Keratinocyte (primary cell): ENCODE measurements around the gene SNX11. TPM values are rescaled to one million over a fixed set of nuclear protein-coding genes. Genes with fewer than 3 reads are reported as not detected.
"Not testable (repeated sequence)": the region's sequence is repeated elsewhere in the genome, so short reads cannot be mapped to it uniquely, and the experiment has no call there.

Source experiments
- DNase-seq: peaks from one replicate; pipeline ENCODE4 v3.0.0-alpha.2; 2011; ENCODE audit warnings: low read depth, missing footprints, low spot score
- FAIRE-seq: peaks from 2 replicates; lab custom pipeline; 2011; peaks lifted over from hg19 to GRCh38; lab: Jason Lieb, UNC
- H2AFZ ChIP-seq: 2 replicates; pipeline ENCODE4 v1.6.0; 2012; ENCODE audit warnings: low read length, control low read depth, inconsistent platforms; ENCODE audit not compliant: control insufficient read depth
- H3K27ac ChIP-seq: 2 replicates; pipeline ENCODE4 v1.5.1; 2011; ENCODE audit warnings: low read length; ENCODE audit not compliant: control insufficient read depth, insufficient read depth
- H3K27me3 ChIP-seq: 3 replicates; pipeline ENCODE4 v1.6.0; 2011; ENCODE audit warnings: low read length; ENCODE audit not compliant: control insufficient read depth, insufficient read depth; ENCODE audit errors: extremely low read depth
- H3K36me3 ChIP-seq, 2 experiments: 2 replicates in 1 of 2; 3 replicates in 1 of 2; pipeline ENCODE4 v1.5.1; 2011; ENCODE audit warnings: low read length in 2 of 2, mild to moderate bottlenecking in 1 of 2; ENCODE audit not compliant: control insufficient read depth in 2 of 2, insufficient read depth in 2 of 2; ENCODE audit errors: extremely low read depth in 1 of 2
- H3K4me1 ChIP-seq: 3 replicates; pipeline ENCODE4 v1.5.1; 2011; ENCODE audit warnings: low read length; ENCODE audit not compliant: control insufficient read depth, insufficient read depth; ENCODE audit errors: extremely low read depth
- H3K4me2 ChIP-seq: 3 replicates; pipeline ENCODE4 v1.6.0; 2011; ENCODE audit warnings: low read depth, low read length; ENCODE audit not compliant: control insufficient read depth, insufficient read depth; ENCODE audit errors: extremely low read depth
- H3K4me3 ChIP-seq, 3 experiments: fragments of 200-600 bp in 1 of 3; sonication (generic) in 1 of 3; 2 replicates in 2 of 3; 3 replicates in 1 of 3; pipeline ENCODE4 v1.5.1; 2011 to 2016; ENCODE audit warnings: low read length in 3 of 3, mild to moderate bottlenecking in 3 of 3, control low read depth in 2 of 3, inconsistent platforms in 1 of 3, low read depth in 1 of 3, mixed read lengths in 1 of 3, mixed run types in 1 of 3, moderate library complexity in 1 of 3; ENCODE audit not compliant: control insufficient read depth in 2 of 3, insufficient read depth in 2 of 3; ENCODE audit errors: extremely low read depth in 1 of 3
- H3K79me2 ChIP-seq: 2 replicates; pipeline ENCODE4 v1.6.0; 2012; ENCODE audit warnings: low read length; ENCODE audit not compliant: control insufficient read depth, insufficient read depth
- H3K9ac ChIP-seq: 3 replicates; pipeline ENCODE4 v1.6.0; 2011; ENCODE audit warnings: low read length; ENCODE audit not compliant: control insufficient read depth, insufficient read depth; ENCODE audit errors: extremely low read depth
- H3K9me1 ChIP-seq: 3 replicates; pipeline ENCODE4 v1.6.0; 2011; ENCODE audit warnings: low read length; ENCODE audit not compliant: control insufficient read depth, insufficient read depth; ENCODE audit errors: extremely low read depth
- H3K9me3 ChIP-seq: 2 replicates; pipeline ENCODE4 v1.5.1; 2012; ENCODE audit warnings: low read depth, low read length; ENCODE audit not compliant: control insufficient read depth
- H4K20me1 ChIP-seq: 3 replicates; pipeline ENCODE4 v1.6.0; 2011; ENCODE audit warnings: low read length; ENCODE audit not compliant: control insufficient read depth, insufficient read depth; ENCODE audit errors: extremely low read depth
- EZH2 ChIP-seq: IDR thresholded peaks from one replicate; pipeline ENCODE4 v1.6.1; 2012; ENCODE audit warnings: inconsistent platforms, mild to moderate bottlenecking, low read length, moderate library complexity
- dilution Hi-C: fragments of 300-500 bp; cut with MboI; formaldehyde crosslinking; loops from one replicate; pipeline ENCODE4 v1.7.0; 2020; ENCODE audit warnings: low sequenced_read_pairs; ENCODE audit not compliant: extremely low pct_ligation_motif_present
- polyA plus RNA-seq, 5 experiments: library from polyadenylated mRNA; depleted of rRNA in 3 of 5; stranded (reverse) in 3 of 5; stranded (forward) in 1 of 5; unstranded in 1 of 5; fragments of >200 nt; gene quantifications; 1 replicate in 1 of 5; 2 replicates in 3 of 5; 3 replicates in 1 of 5; pipeline versions ENCODE4 v1.2.1 to v1.2.3, GENCODE V29; 2011 to 2012; ENCODE audit warnings: missing spikeins in 2 of 5, low read depth in 1 of 5, low replicate concordance in 1 of 5
- TF ChIP-seq, protein P1 (sequence below), 3 experiments: IDR thresholded peaks in 1 of 3; conservative IDR thresholded peaks in 1 of 3; optimal IDR thresholded peaks in 1 of 3; 2 replicates in 2 of 3; 3 replicates in 1 of 3; pipeline versions ENCODE3 to v1.5.1; 2011; ENCODE audit warnings: low read length in 3 of 3, mild to moderate bottlenecking in 3 of 3, moderate library complexity in 2 of 3, control low read depth in 1 of 3, inconsistent platforms in 1 of 3; ENCODE audit not compliant: insufficient read depth in 2 of 3; ENCODE audit errors: extremely low read depth in 1 of 3

SNX11 gene
- polyA plus RNA-seq, 1 donor (not counting 4 experiments of a cell fraction or from before 2014, with no cell fraction given) = 21.0 TPM

GRCh38 chr17:48070195-48070594 is 37.4 kb upstream of the SNX11 start:
- Histone ChIP-seq H3K9ac (no peak overlapping the region), H3K4me1 (peaks cover 23% of the 10 kb centered on the region), H3K4me2 (no peak overlapping the region), H4K20me1 (no peaks in the 10 kb centered on the region), H2AFZ (no peak overlapping the region), H3K27ac (peak overlapping the region; percentile 34), H3K4me3 (no peak overlapping the region), H3K79me2 (peaks cover 1% of the 10 kb centered on the region), H3K9me1 (no peaks in the 10 kb centered on the region), H3K36me3 (peaks cover 17 to 29% of the 10 kb centered on the region in 2 experiments), H3K27me3 (no peaks in the 10 kb centered on the region), H3K9me3 (no peaks in the 10 kb centered on the region)
- dilution Hi-C loops = no loop called here
- DNase-seq (no peak), FAIRE-seq (no peak)
- TF ChIP-seq EZH2 = no peak
- TF ChIP-seq, protein P1, sequence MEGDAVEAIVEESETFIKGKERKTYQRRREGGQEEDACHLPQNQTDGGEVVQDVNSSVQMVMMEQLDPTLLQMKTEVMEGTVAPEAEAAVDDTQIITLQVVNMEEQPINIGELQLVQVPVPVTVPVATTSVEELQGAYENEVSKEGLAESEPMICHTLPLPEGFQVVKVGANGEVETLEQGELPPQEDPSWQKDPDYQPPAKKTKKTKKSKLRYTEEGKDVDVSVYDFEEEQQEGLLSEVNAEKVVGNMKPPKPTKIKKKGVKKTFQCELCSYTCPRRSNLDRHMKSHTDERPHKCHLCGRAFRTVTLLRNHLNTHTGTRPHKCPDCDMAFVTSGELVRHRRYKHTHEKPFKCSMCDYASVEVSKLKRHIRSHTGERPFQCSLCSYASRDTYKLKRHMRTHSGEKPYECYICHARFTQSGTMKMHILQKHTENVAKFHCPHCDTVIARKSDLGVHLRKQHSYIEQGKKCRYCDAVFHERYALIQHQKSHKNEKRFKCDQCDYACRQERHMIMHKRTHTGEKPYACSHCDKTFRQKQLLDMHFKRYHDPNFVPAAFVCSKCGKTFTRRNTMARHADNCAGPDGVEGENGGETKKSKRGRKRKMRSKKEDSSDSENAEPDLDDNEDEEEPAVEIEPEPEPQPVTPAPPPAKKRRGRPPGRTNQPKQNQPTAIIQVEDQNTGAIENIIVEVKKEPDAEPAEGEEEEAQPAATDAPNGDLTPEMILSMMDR (optimal IDR thresholded peaks at IDR 0.05 in 1 of 3, IDR thresholded peaks at IDR 0.05 in 1 of 3, conservative IDR thresholded peaks at IDR 0.05 in 1 of 3; ENCODE audit: extremely low read depth in 1 of 3, insufficient read depth in 2 of 3, low read length in 3 of 3) = no peak

DNA sequence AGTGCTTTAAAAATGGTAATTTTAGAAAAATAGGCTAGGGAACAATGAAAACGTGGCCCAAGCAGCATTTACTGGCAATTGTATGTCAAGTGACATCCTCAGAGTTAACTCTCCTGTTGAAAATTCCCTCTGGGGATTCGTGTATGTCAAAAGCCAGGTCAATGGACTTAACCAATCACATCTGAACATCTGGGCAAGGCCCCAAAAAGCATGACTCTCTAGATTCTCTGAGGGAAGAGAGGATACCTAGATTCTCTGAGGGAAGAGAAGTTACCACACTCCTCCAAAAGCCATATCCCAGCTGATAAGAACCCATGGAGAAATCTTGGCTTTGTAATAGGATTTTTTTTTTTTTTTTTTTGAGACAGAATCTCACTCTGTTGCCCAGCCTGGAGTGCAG is 35.9 kb upstream of the SNX11 start:
- Histone ChIP-seq H3K27ac (no peak overlapping the region), H4K20me1 (no peaks in the 10 kb centered on the region), H3K36me3 (peaks cover 15 to 32% of the 10 kb centered on the region in 2 experiments), H3K4me1 (peaks cover 18% of the 10 kb centered on the region), H3K4me2 (no peak overlapping the region), H3K27me3 (no peaks in the 10 kb centered on the region), H3K79me2 (peaks cover under 1% of the 10 kb centered on the region), H3K9me3 (no peaks in the 10 kb centered on the region), H3K9me1 (no peaks in the 10 kb centered on the region), H2AFZ (no peak overlapping the region), H3K9ac (no peak overlapping the region), H3K4me3 (no peak overlapping the region)
- TF ChIP-seq EZH2 = no peak
- TF ChIP-seq, protein P1 (optimal IDR thresholded peaks at IDR 0.05 in 1 of 3, IDR thresholded peaks at IDR 0.05 in 1 of 3, conservative IDR thresholded peaks at IDR 0.05 in 1 of 3; ENCODE audit: extremely low read depth in 1 of 3, insufficient read depth in 2 of 3, low read length in 3 of 3) = no peak
- no peak for FAIRE-seq
- dilution Hi-C loops = no loop called here
- no peak for DNase-seq

- H3K4me1 ChIP-seq = peaks cover 14% of the 10 kb centered on the region
- H3K9ac ChIP-seq, dilution Hi-C loops, H2AFZ ChIP-seq, H3K4me3 ChIP-seq, H4K20me1 ChIP-seq, FAIRE-seq, H3K9me3 ChIP-seq, H3K27ac ChIP-seq, H3K79me2 ChIP-seq, H3K27me3 ChIP-seq, H3K9me1 ChIP-seq, H3K4me2 ChIP-seq, DNase-seq: not testable (repeated sequence)
- peaks cover 14 to 32% of the 10 kb centered on the region in 2 experiments for H3K36me3 ChIP-seq
Measured at GRCh38 chr17:48072811-48073210, 34.8 kb upstream of the SNX11 start.

- H3K9me1 ChIP-seq, H3K4me3 ChIP-seq, H3K27me3 ChIP-seq, H4K20me1 ChIP-seq, H3K9me3 ChIP-seq, FAIRE-seq, DNase-seq, H3K4me1 ChIP-seq, H3K4me2 ChIP-seq, H2AFZ ChIP-seq, dilution Hi-C loops: not testable (repeated sequence)
- peaks cover 14% of the 10 kb centered on the region for H3K79me2 ChIP-seq
- H3K36me3 ChIP-seq = peaks cover 14 to 27% of the 10 kb centered on the region in 2 experiments
- peak overlapping the region; percentile 43 for H3K9ac ChIP-seq
- peak overlapping the region; percentile 60 for H3K27ac ChIP-seq
Measured at GRCh38 chr17:48073566-48074094, 33.9 kb upstream of the SNX11 start.
